ENCODE measurements around the gene CCL2.
"Not testable (repeated sequence)": the region's sequence is repeated elsewhere in the genome, so short reads cannot be mapped to it uniquely, and the experiment has no call there.

The CCL2 gene

DNA sequence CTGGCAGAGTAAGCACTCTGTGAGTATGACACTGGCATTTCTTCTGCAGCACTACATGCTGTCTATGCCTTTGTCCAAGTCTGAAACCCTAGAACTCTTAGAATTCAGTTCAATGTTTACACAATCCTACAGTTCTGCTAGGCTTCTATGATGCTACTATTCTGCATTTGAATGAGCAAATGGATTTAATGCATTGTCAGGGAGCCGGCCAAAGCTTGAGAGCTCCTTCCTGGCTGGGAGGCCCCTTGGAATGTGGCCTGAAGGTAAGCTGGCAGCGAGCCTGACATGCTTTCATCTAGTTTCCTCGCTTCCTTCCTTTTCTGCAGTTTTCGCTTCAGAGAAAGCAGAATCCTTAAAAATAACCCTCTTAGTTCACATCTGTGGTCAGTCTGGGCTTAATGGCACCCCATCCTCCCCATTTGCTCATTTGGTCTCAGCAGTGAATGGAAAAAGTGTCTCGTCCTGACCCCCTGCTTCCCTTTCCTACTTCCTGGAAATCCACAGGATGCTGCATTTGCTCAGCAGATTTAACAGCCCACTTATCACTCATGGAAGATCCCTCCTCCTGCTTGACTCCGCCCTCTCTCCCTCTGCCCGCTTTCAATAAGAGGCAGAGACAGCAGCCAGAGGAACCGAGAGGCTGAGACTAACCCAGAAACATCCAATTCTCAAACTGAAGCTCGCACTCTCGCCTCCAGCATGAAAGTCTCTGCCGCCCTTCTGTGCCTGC is at the start of gene CCL2:
CCL2 (plus strand) TSS at position 635 of the 730 bp plus-strand sequence; CDS start at position 700, 65 bp downstream.
- DNase-seq: peak in 17 of 56 donors; percentile 2 to 48 (median 19)

DNA sequence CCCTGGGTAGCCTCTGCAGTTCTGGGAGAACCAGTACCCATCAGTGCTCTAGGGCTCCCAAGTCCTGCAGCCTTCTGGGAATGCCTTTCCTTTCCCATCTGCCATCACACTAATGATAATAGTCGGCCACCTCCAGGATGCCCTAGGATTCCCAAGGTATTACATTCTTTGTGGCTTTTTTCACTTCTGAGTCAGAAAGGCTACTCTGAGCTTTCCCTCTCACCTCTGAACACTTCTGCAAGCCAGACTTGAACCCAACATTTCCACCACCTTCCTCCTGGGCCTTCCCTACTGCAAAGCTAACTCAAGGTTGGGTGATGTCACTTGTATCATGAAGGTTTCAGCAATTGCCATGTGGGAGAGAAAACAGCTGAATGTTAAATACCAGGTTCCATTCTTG is 49.7 kb upstream of the CCL2 start:
- no peak for DNase-seq

DNA sequence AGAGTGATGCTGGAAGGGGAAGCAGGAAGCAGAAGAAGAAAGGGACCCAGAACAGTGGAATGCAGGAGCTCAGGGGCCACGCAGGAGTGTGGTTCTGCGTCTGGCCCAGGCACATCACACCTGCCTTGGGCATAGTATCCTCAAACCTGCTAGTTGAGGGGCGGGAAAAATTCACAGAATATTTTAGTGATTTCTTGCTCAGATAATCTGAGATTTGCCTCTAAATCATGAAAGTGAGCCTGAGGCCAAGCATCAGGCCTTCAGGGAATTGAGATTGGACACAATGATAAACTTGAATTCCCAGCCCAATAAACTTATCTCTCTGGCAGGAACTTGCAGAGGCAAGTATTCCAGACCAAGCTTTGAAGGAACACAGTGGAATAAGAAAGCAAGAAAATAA is 48.5 kb upstream of the CCL2 start:
- no peak for DNase-seq

DNA sequence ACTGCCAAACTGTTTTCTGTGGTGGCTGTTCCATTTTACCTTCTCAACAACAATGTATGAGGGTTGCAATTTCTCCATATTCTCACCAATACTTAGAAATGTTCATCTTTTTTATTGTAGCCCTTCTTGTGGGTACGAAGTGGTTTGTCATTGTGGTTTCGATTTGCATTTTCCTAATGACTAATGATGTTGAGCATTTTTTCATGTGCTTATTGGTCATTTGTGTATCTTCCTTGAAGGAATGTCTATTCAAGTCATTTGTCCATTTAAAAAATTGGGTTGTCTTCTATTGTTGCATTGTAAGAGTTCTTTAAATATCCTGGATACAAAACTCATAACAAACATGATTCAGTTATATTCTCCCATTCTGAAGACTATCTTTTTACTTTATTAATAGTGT is 47.5 kb upstream of the CCL2 start:
- no peak for DNase-seq

DNA sequence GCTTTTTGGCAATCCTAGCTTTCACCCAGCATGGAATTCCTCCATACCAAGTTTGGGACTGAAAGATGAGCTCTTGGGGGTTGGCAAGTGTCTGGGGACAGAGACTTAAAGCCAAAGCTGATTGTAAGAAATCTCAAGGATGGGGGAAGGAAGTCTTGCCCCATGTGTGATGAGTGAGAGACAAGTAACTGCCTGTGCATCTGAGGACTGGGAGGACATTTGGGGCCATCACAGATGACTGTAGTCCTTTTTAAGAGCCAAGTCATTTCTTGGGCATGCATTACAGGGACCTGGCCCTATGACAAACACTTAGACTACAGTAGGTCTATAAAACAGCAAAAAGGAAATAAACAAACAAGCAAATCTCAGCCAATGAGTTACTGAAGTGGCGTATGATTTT is 36.3 kb upstream of the CCL2 start:
- no peak for DNase-seq

DNA sequence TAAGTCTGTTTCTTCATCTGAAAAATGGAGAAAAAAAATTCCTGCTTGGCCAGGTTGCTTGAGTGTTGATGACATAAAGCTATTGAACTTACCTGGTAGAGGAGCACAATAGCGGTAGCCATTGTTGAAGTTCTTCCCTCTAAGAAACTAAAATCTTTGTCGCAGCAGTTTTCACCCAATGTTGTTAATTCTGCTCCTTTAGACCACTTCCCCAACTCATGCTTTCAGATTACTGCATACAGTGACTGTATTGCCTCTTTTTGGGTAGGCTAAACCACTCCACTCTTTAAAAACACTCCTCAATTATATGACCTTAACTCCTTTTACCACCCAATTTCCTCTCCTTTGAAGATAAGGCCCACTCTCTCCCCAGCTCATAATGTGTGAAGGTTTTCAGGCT is 35.7 kb upstream of the CCL2 start:
- no peak for DNase-seq

DNA sequence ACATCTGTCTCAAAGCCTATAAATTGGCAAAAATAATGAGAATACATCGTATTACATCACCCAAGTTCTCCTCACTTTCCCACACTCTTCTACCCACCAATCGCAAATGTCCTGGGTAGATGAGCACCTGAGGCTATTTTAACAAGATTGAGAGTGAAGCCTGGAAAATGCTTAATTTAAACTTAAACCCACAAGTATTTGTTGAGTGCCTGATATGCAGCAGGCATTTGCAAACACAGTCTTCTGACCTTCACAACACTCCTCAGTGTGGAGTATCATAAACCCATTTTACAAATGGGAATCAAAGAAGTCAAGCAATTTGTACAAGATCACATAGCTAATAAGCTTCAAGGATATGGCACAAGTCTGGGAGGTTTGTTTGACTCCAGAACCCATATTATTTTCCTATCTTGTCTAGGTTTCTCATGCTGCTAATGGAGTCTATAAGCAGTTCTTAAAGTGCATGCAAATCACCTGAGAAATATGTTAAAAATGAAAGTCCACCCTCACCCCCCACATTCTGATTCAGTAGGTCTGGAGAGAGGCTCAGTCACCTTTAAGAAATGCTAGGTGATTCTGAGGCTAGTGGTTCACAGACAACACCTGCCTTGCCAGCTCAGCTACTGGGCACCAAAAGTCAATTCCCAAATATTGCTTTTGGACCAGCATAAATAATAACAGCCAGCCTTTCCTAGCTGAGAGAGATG is 34.9 kb upstream of the CCL2 start:
- no peak for DNase-seq

DNA sequence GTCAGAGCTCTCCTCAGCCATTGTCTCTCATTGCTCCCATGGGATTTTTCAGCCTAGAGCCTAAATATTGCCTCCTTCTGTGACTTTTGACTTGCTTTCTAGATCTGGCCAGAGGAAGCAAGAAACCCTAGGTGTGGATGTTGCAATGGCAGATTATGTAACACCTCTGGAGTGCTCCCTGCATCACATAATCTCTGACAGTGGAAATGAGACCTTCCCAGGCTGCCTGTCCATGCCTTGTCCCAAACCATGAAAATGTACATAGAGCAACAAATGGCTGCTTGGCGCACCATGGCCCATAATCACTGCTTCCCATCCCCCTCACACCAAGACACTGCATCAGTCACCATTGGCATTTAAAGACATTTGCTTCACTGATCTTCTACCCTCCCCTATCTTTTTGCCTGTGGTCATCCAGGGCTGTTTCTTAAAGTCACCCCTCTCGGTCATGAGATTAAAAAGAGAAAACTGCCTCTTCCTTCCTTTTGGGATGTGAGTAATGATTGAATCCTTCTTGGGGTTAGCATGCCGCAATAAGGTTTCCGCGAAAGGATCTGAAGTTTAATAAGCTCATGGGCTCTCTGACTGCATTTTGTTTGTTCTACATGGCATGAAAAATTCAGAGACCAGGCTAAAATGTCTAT is 34.2 kb upstream of the CCL2 start:
- no peak for DNase-seq

DNA sequence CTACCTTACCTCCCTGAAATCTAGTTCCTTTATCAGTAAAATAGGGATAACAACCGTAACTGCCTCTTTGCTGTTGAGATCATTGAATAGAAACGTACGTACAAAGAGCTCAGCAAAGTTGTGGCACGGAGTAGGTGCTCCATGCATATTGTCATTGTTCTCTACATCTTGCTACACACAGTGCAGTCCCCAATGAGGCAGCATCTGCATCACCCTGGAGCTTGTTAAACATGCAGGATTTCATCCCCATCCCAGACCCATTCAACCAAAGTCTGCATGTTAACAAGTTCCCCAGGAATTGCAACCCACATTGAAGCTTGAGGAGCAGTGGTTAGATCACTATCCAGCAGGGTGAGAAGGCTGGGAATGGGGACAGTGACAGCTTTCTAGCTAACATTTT is 33.7 kb upstream of the CCL2 start:
- no peak for DNase-seq

DNA sequence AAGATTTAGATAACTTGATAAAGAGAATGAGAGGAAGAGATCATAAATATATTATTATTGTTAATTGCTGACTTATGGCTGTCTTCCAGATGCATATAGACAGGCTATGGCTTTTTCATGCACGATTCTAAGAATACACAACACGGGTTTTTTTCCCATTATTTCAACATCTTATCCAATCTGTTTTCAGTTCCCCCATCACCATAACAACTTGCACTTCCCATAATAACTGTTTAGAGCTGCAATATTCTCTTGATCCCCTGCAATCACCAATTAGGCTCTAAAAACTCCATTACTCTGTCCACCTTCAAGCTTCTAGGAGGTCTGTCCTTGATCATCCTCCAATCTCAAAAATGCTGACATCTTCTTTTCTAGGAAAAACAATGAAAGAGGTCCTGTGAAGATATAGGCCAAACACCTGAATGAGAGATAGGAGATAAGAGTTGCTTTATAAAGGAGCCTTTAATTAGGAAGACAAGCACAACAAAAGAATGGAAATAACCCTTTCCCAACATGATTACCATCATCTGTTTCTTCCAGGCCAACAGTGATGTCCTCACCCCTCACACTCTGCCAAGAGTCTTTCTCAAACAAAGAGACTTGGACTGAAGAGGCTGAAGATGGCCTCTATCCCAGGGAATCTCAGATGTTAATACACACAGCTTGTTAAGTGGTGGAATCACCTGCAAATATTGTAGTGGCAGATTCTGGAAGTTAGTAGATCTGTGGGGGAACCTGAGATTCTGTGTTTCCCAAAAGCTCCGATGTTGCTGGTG is 32.2 kb upstream of the CCL2 start:
- DNase-seq: no peak

DNA sequence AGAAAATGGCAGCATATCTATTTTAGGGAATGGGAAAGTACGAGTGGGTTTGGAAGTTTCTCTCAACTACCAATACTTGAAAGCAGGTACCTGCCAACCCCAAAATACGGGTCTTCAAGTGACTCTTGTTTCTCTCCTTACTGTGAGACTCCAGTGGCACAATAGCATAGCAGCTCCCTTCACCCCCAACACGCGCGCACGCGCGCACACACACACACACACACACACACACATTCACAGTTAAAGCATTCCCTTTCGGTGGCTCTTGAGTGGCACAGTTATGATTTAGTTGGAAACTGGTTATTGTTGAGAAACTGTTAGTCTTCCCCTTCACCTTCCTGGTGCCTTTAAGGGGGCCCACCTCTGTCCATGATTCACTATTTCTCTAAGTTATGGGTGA is 30.0 kb upstream of the CCL2 start:
- DNase-seq: no peak

DNA sequence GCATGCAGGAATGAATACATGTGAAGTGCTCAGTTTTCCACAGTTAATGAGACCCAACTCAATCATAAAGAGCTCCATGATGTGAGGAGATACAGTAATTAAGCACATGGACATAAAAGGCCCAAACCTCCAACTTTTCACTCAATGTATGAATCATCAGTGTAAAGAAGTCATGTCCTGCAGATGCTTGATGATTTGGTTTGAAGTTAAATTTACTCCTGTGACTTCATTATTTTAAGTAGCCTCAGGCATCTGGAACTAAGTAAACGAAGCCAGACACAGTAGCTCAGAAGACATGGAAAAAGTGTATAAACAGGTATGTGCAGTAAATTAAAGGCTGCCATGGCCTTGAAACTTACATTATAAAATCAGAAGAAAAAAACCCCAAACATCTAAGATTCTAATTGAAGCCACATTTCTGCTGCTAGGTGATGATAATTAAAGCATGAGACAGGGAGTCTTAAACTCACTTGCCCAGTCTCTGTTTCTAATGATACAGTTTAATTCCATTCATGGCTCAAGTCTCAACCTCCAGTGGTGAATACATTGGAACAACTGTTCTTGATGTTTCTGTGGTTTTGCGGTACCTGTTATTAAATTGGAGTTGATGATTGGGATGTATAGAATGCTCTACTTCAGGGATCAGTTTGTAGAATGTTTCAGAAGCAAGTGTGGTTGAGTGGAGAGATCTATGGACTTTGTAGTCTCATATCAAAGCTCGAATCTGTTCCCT is 28.9 kb upstream of the CCL2 start:
- DNase-seq: no peak

DNA sequence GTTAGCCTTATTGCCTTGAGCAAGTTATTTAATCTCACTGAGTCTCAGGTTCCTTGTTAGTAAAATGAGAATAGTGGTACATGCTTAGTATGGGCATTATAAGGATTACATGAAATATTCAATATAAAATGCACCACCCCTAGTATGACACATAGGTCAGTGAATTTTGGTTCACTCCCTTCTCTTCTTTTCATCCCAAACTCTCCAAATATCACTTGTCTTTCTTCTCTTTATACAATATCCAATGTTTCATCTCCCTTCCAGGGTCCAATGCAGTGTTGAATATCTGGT is 28.4 kb upstream of the CCL2 start:
- DNase-seq: no peak

DNA sequence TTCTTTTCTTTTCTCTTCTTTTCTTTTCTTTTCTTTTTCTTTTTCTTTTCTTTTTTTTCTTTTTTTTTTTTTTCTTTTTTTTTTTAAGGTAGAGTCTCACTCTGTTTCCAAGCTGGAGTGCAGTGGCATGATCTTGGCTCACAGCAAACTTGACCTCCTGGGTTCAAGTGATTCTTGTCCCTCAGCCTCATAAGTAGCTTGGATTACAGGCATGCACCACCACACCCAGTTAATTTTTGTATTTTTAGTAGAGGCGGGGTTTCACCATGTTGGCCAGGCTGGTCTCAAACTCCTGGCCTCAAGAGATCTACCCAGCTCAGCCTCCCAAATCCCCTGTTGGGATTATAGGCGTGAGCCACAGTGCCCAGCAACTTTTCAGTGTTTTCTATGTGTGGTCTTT is 27.8 kb upstream of the CCL2 start:
- not testable (repeated sequence) for DNase-seq

DNA sequence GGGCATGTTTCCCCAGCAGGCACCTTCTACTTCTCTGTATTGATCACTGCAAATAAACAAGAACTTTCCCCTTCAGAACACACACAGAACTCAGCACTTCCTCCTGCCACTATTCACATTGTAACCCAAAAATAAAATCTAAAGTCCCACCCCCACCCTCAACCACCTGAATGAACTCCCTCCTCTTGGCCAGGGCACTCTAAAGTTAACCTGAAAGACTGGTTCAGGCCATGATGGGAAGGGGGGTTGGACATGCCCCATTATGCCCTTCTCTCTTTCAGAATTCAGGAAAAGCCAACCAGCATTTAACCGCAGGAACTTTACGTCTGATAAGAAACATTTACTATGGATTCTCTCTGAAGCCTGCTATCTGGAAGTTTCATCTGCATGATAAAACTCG is 27.4 kb upstream of the CCL2 start:
- no peak for DNase-seq

DNA sequence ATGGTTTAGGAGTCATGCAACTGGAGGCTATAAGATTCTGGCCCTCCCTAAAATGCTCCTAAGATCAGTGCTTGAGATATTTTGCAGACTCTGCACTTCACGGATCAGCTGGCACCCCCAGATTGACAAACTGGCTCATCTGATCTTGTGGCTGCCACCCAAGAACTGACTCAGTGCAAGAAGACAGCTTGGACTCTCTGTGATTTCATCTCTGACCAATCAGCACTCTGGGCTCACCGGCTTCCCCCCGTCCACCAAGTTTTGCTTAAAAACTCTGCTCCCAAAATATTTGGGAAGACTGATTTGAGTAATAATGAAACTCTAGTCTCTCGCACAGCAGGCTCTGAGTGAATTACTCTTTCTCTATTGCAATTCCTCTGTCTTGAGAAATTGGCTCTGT is 26.3 kb upstream of the CCL2 start:
- DNase-seq: no peak

DNA sequence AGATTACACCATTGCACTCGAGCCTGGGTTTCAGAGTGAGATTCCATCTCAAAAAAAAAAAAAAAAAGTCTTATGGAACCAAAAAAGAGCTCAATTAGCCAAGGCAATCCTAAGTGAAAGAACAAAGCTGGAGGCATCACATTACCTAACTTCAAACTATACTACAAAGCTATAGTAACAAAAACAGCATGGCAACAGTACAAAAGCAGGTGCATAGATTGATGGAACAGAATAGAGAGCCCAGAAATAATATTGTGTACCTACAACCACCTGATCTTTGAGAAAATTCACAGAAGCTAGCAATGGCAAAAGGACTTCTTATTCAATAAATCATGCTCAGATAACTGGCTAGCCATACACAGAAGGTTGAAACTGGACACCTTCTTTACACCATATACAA is 24.7 kb upstream of the CCL2 start:
- DNase-seq: no peak

DNA sequence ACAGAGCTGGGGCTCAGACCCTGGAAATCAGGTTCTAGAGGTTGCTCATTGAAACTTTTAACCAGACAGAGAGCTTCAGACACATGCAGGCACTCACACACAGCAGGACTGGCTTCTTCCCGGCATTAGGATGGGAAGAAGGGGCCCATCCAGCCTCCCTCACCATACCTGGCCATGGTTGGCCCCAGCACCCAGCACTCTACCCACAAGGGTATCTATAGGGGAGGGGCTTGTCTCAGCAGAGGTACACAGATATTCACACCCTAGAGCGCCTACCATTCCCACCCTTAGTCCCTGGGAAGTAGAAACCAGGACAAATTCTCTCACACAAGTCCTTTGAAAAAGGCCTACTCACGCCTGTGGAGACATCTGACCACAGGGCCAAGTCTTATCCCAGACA is 20.5 kb upstream of the CCL2 start:
- DNase-seq: no peak

DNA sequence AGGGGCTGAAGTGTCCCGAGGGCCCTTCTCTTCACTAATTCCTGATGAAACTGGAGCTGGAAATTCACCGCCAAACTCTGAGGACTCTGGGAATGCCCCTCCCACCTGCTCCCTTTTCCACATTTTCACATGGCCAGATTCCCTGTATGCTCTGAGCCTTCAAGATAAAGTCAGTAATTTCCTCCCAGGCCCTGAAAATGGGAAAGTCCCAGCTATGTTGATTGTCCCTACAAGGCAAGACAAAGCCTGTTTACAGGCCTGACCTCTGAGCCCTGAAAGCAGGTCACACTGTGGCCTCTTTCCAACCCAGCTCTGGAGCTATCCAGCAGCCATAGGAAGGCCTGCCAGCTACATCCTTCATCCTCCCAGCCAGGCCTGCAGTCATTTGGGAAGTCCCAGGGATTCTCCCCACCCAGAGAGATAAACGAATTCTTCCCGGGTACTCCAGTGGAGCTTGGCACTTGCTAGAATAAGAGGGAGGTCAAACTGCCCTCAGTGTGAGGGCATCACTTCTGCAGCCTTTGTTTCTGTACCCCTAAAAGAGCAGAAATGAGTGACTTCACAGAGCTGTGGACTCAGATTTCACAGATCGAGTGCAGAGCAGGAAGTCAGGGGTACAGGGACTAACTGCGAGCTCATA is 19.6 kb upstream of the CCL2 start:
- no peak for DNase-seq

DNA sequence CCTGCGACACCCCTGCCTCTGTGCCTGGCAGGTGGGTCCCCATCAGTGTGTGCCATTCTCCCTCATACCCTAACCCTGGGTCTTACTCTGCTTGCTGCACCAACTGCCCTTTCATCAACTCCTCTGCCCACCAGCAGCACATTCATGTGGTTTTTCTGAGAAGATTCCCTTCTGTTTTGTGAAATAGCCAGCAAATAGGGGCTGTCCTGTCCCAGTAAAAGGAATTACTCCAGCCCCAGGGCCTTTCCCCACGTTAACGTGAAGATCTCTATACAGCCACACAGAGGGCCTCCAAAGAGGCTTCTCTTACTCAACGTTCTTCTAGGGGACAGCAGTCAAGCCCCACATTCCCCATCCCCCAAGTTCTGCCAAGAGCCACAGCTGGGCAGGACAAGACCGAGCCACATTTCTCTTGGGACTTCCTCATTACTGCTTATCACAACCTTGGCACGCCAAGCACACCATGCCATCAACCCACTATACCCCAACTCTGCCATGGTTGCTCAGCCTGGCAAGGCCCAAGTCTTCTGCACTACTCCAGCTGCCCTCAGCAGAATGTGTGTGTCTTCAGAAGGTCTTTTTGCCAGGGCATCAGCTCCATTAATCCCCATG is 18.7 kb upstream of the CCL2 start:
- no peak for DNase-seq

DNA sequence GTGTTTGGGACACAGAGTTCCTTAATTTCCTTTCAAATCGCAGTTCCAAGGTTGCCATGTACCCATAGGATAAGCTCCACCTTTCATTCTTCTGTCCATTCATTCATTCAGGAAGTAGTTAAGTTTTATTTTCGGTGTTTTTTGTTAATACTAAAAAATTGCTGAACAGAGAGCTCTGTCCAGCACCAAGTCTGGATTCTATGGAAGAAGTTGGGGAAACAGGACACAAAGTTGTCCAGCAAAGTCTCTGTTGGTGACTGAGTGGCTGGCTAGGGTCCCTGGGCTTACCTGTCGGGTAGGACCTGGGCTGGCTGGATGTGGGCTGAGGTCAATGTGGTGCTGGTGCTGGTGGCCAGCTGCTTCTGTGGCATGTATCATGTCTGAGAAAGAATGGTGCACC is 17.6 kb upstream of the CCL2 start:
- DNase-seq: no peak
